H9 (cell line): Measurements from ENCODE around the gene HECTD2. TPM values are rescaled to one million over a fixed set of nuclear protein-coding genes. Genes with fewer than 3 reads are reported as not detected.

Experiments
- DNase-seq: peaks from one replicate; pipeline ENCODE4 v3.0.0-alpha.2; 2017
- H2AFZ ChIP-seq: one replicate; pipeline ENCODE4 v1.6.1; 2013; ENCODE audit warnings: mild to moderate bottlenecking, low read length, control low read depth, moderate library complexity
- H2AK5ac ChIP-seq: 2 replicates; pipeline ENCODE4 v1.6.1; 2013; ENCODE audit warnings: low read length, control low read depth, mixed read lengths; ENCODE audit not compliant: insufficient read length
- H2BK120ac ChIP-seq: one replicate; pipeline ENCODE4 v1.6.1; 2013; ENCODE audit warnings: low read depth, mild to moderate bottlenecking, low read length, control low read depth, inconsistent platforms; ENCODE audit not compliant: poor library complexity, severe bottlenecking
- H2BK12ac ChIP-seq: 2 replicates; pipeline ENCODE4 v1.6.1; 2013; ENCODE audit warnings: low read length, control low read depth, mixed read lengths, low read depth; ENCODE audit not compliant: insufficient read length
- H2BK15ac ChIP-seq: 2 replicates; pipeline ENCODE4 v1.6.1; 2013; ENCODE audit warnings: low read depth, low read length, control low read depth
- H2BK20ac ChIP-seq: one replicate; pipeline ENCODE4 v1.6.1; 2013; ENCODE audit warnings: low read depth, mild to moderate bottlenecking, low read length, control low read depth, inconsistent platforms; ENCODE audit not compliant: poor library complexity, severe bottlenecking
- H2BK5ac ChIP-seq: 2 replicates; pipeline ENCODE4 v1.6.1; 2013; ENCODE audit warnings: low read length, control low read depth, mixed read lengths; ENCODE audit not compliant: insufficient read length
- H3K14ac ChIP-seq: 2 replicates; pipeline ENCODE4 v1.6.1; 2013; ENCODE audit warnings: low read length, control low read depth; ENCODE audit not compliant: insufficient read depth
- H3K18ac ChIP-seq: 2 replicates; pipeline ENCODE4 v1.6.1; 2013; ENCODE audit warnings: low read depth, mild to moderate bottlenecking, mixed read lengths, low read length, control low read depth; ENCODE audit not compliant: insufficient read length
- H3K23ac ChIP-seq: 2 replicates; pipeline ENCODE4 v1.6.1; 2013; ENCODE audit warnings: low read length, control low read depth, mixed read lengths, low read depth; ENCODE audit not compliant: insufficient read length
- H3K23me2 ChIP-seq: 2 replicates; pipeline ENCODE4 v1.6.1; 2013; ENCODE audit warnings: low read depth, mild to moderate bottlenecking, mixed read lengths, low read length, control low read depth; ENCODE audit not compliant: insufficient read length, poor library complexity, severe bottlenecking
- H3K27ac ChIP-seq: 2 replicates; pipeline ENCODE4 v1.5.1; 2013; ENCODE audit warnings: low read length, control low read depth, mixed read lengths, low read depth; ENCODE audit not compliant: insufficient read length
- H3K27me3 ChIP-seq: 2 replicates; pipeline ENCODE4 v1.6.1; 2013; ENCODE audit warnings: low read length, control low read depth, inconsistent platforms; ENCODE audit not compliant: insufficient read depth
- H3K4ac ChIP-seq: 2 replicates; pipeline ENCODE4 v1.6.1; 2013; ENCODE audit warnings: low read depth, mild to moderate bottlenecking, control low read depth, inconsistent platforms, low read length, moderate library complexity
- H3K4me1 ChIP-seq: 2 replicates; pipeline ENCODE4 v1.6.1; 2013; ENCODE audit warnings: low read length, control low read depth, inconsistent platforms; ENCODE audit not compliant: insufficient read depth
- H3K4me2 ChIP-seq: 2 replicates; pipeline ENCODE4 v1.6.1; 2013; ENCODE audit warnings: low read length, control low read depth, mixed read lengths; ENCODE audit not compliant: insufficient read length, insufficient read depth
- H3K56ac ChIP-seq: 2 replicates; pipeline ENCODE4 v1.6.1; 2013; ENCODE audit warnings: low read depth, mild to moderate bottlenecking, mixed read lengths, low read length, control low read depth; ENCODE audit not compliant: insufficient read length
- H3K79me1 ChIP-seq: 2 replicates; pipeline ENCODE4 v1.6.1; 2013; ENCODE audit warnings: low read depth, mild to moderate bottlenecking, moderate library complexity, low read length, control low read depth, inconsistent platforms; ENCODE audit not compliant: insufficient read depth, poor library complexity, severe bottlenecking
- H3K79me2 ChIP-seq: 2 replicates; pipeline ENCODE4 v1.6.1; 2013; ENCODE audit warnings: low read length, control low read depth, inconsistent platforms; ENCODE audit not compliant: insufficient read depth
- H3K9ac ChIP-seq: 2 replicates; pipeline ENCODE4 v1.6.1; 2013; ENCODE audit warnings: low read length, control low read depth, mixed read lengths; ENCODE audit not compliant: insufficient read length; ENCODE audit errors: extremely low read depth
- H3K9me3 ChIP-seq: one replicate; pipeline ENCODE4 v1.6.1; 2013; ENCODE audit warnings: low read depth, low read length, inconsistent platforms; ENCODE audit not compliant: control insufficient read depth
- H3T11ph ChIP-seq: one replicate; pipeline ENCODE4 v1.6.1; 2013; ENCODE audit warnings: mild to moderate bottlenecking, low read length, control low read depth, inconsistent platforms
- H4K20me1 ChIP-seq: one replicate; pipeline ENCODE4 v1.6.1; 2013; ENCODE audit not compliant: control insufficient read depth, insufficient read length, insufficient read depth
- H4K5ac ChIP-seq: 2 replicates; pipeline ENCODE4 v1.6.1; 2013; ENCODE audit warnings: low read depth, mild to moderate bottlenecking, mixed read lengths, low read length, control low read depth; ENCODE audit not compliant: insufficient read length
- H4K8ac ChIP-seq: replicated peaks from 2 replicates; pipeline ENCODE4 v1.6.1; 2013; ENCODE audit warnings: low read length, control low read depth, mixed read lengths, low read depth; ENCODE audit not compliant: insufficient read length
- H4K91ac ChIP-seq: 2 replicates; pipeline ENCODE4 v1.6.1; 2013; ENCODE audit warnings: low read depth, mild to moderate bottlenecking, moderate library complexity, mixed read lengths, low read length, control low read depth; ENCODE audit not compliant: insufficient read length
- H3K27ac Mint-ChIP-seq, 3 experiments: 2 replicates in 2 of 3; 3 replicates in 1 of 3; pipeline ENCODE4 v1.8.0; 2020 to 2021; ENCODE audit warnings: mixed read lengths in 3 of 3, mild to moderate bottlenecking in 1 of 3, moderate library complexity in 1 of 3
- H3K27me3 Mint-ChIP-seq: 2 replicates; pipeline ENCODE4 v1.8.0; 2021; ENCODE audit warnings: low read depth, mild to moderate bottlenecking, moderate library complexity, mixed read lengths
- H3K36me3 Mint-ChIP-seq, 3 experiments: 2 replicates in 2 of 3; 3 replicates in 1 of 3; pipeline ENCODE4 v1.8.0; 2020 to 2021; ENCODE audit warnings: low read depth in 3 of 3, mixed read lengths in 3 of 3; ENCODE audit not compliant: insufficient read depth in 1 of 3
- H3K4me1 Mint-ChIP-seq, 2 experiments: 2 replicates each; pipeline ENCODE4 v1.8.0; 2020; ENCODE audit warnings: mixed read lengths in 2 of 2
- H3K4me3 Mint-ChIP-seq, 2 experiments: 2 replicates in 1 of 2; 3 replicates in 1 of 2; pipeline ENCODE4 v1.8.0; 2020 to 2021; ENCODE audit warnings: mild to moderate bottlenecking in 2 of 2, mixed read lengths in 2 of 2, moderate library complexity in 1 of 2
- H3K9me3 Mint-ChIP-seq, 2 experiments: 2 replicates in 1 of 2; 3 replicates in 1 of 2; pipeline ENCODE4 v1.8.0; 2020; ENCODE audit warnings: mild to moderate bottlenecking in 2 of 2, mixed read lengths in 2 of 2, moderate library complexity in 1 of 2
- CTCF ChIP-seq: fragments of 200-600 bp; sonication (generic); conservative IDR thresholded peaks from 3 replicates; pipeline ENCODE4 v1.8.0; 2021; ENCODE audit warnings: antibody characterized with exemption, mild to moderate bottlenecking
- WGBS: extraction: QIAGEN DNeasy Blood & Tissue Kit; methylation state at CpG from one replicate; pipeline ENCODE4 v1.1.7; 2013; ENCODE audit warnings: missing lambda C conversion rate, low lambda C conversion rate, mixed read lengths; ENCODE audit not compliant: insufficient read length; ENCODE audit errors: extremely low coverage; 5-methylcytosine and 5-hydroxymethylcytosine counted together
- total RNA-seq: library from RNA; stranded (reverse); gene quantifications from 2 replicates; pipeline ENCODE4 v1.2.1, GENCODE V29; 2021

Gene HECTD2
- total RNA-seq, 1 experiment from 2014 or later: 13.4 TPM

- Mint-ChIP-seq H3K9me3 (no peaks in the 10 kb centered on the region; a peak in 2 of 5 replicates), H3K27ac (no peak overlapping the region), H3K36me3 (no peaks in the 10 kb centered on the region), H3K4me3 (no peak overlapping the region), H3K4me1 (no peaks in the 10 kb centered on the region), H3K27me3 (no peaks in the 10 kb centered on the region)
- Histone ChIP-seq H3K4me1 (no peaks in the 10 kb centered on the region), H3K4ac (no peak overlapping the region), H3T11ph (no peak overlapping the region), H4K20me1 (no peaks in the 10 kb centered on the region), H2BK15ac (no peak overlapping the region), H3K9me3 (no peaks in the 10 kb centered on the region), H3K9ac (no peak overlapping the region), H4K91ac (no peak overlapping the region), H3K79me2 (no peaks in the 10 kb centered on the region), H3K4me2 (no peak overlapping the region), H2BK12ac (no peak overlapping the region), H2AK5ac (no peak overlapping the region), H3K56ac (no peak overlapping the region), H2AFZ (no peak overlapping the region), H2BK5ac (no peak overlapping the region), H3K79me1 (no peaks in the 10 kb centered on the region), H2BK20ac (no peak overlapping the region), H4K5ac (no peak overlapping the region), H2BK120ac (no peak overlapping the region), H3K23ac (no peak overlapping the region), H4K8ac (no peak overlapping the region), H3K18ac (no peak overlapping the region), H3K14ac (no peak overlapping the region), H3K23me2 (no peaks in the 10 kb centered on the region), H3K27ac (no peak overlapping the region), H3K27me3 (no peaks in the 10 kb centered on the region)
- no peak for DNase-seq
- WGBS: no CpG with 5 or more reads among the region's 3 CpGs
- TF ChIP-seq CTCF: no peak
Measured at GRCh38 chr10:91545838-91546237, 135.7 kb downstream of the HECTD2 start.
